ENCODE results near the gene IL12RB1. TPM values are rescaled to one million over a fixed set of nuclear protein-coding genes. Genes with fewer than 3 reads are reported as not detected.

The IL12RB1 gene
- total RNA-seq, 4 donors from 2014 or later, result 0.30 to 0.87 TPM; not detected in 2

- no peaks in the 10 kb centered on the region for H3K9me3 ChIP-seq
- no peak for DNase-seq (ENCODE audit: low spot score in 2 of 2)
- TF ChIP-seq POLR2A (IDR thresholded peaks at IDR 0.05), result no peak
- TF ChIP-seq EP300 (IDR thresholded peaks at IDR 0.05), result no peak
- no peak for TF ChIP-seq CTCF (IDR thresholded peaks at IDR 0.05)
- TF ChIP-seq POLR2AphosphoS5 (IDR thresholded peaks at IDR 0.05), result no peak
- peak overlapping the region; percentile 84 for H3K4me3 ChIP-seq
- no peak overlapping the region for H3K27ac ChIP-seq
- peaks cover 7% of the 10 kb centered on the region for H3K36me3 ChIP-seq
- WGBS, result 34% methylated on average over 14 of the region's 14 CpGs
- H3K27me3 ChIP-seq, result no peaks in the 10 kb centered on the region
- H3K4me1 ChIP-seq, result peaks cover 34% of the 10 kb centered on the region
Measured at GRCh38 chr19:18118420-18119012, 31.8 kb upstream of the IL12RB1 start.

GRCh38 chr19:18117692-18118378, 31.1 kb upstream of the IL12RB1 start:
- Histone ChIP-seq H3K27ac (peak overlapping the region; percentile 63), H3K36me3 (peaks cover under 1% of the 10 kb centered on the region), H3K9me3 (no peaks in the 10 kb centered on the region), H3K4me3 (peak overlapping the region; percentile 84), H3K27me3 (no peaks in the 10 kb centered on the region), H3K4me1 (peaks cover 34% of the 10 kb centered on the region)
- no peak for TF ChIP-seq CTCF (IDR thresholded peaks at IDR 0.05)
- TF ChIP-seq EP300 (IDR thresholded peaks at IDR 0.05), result no peak
- no peak for TF ChIP-seq POLR2AphosphoS5 (IDR thresholded peaks at IDR 0.05)
- TF ChIP-seq POLR2A (IDR thresholded peaks at IDR 0.05), result no peak
- peak; percentile 88 to 90 for DNase-seq (ENCODE audit: low spot score in 2 of 2)
- 1% methylated on average over 17 of the region's 86 CpGs for WGBS

GRCh38 chr19:18117364-18117691, 30.6 kb upstream of the IL12RB1 start:
- H3K27me3 ChIP-seq, result no peaks in the 10 kb centered on the region
- DNase-seq (ENCODE audit: low spot score in 2 of 2), result no peak
- peak overlapping the region; percentile 84 for H3K4me3 ChIP-seq
- H3K4me1 ChIP-seq, result peaks cover 34% of the 10 kb centered on the region
- H3K9me3 ChIP-seq, result no peaks in the 10 kb centered on the region
- TF ChIP-seq POLR2A (IDR thresholded peaks at IDR 0.05) (no peak), EP300 (IDR thresholded peaks at IDR 0.05) (no peak), CTCF (IDR thresholded peaks at IDR 0.05) (no peak), POLR2AphosphoS5 (IDR thresholded peaks at IDR 0.05) (no peak)
- no peak overlapping the region for H3K27ac ChIP-seq
- 9% methylated on average over 7 of the region's 11 CpGs for WGBS
- H3K36me3 ChIP-seq, result no peaks in the 10 kb centered on the region

GRCh38 chr19:18114483-18114882, 27.7 kb upstream of the IL12RB1 start:
- WGBS, result 100% methylated on average over 4 of the region's 4 CpGs
- H3K4me1 ChIP-seq, result peaks cover 42% of the 10 kb centered on the region

More at GRCh38 chr19:18114483-18114882, 27.7 kb upstream of the IL12RB1 start:
- Histone ChIP-seq H3K27ac (no peak overlapping the region), H3K36me3 (no peaks in the 10 kb centered on the region), H3K9me3 (no peaks in the 10 kb centered on the region), H3K27me3 (no peaks in the 10 kb centered on the region), H3K4me3 (no peak overlapping the region)
- no peak for DNase-seq (ENCODE audit: low spot score in 2 of 2)
- TF ChIP-seq POLR2AphosphoS5 (IDR thresholded peaks at IDR 0.05) (no peak), CTCF (IDR thresholded peaks at IDR 0.05) (no peak), EP300 (IDR thresholded peaks at IDR 0.05) (no peak), POLR2A (IDR thresholded peaks at IDR 0.05) (no peak)
